Keratinocyte (primary cell): ENCODE results near the gene MAG.

Source experiments
- EZH2 ChIP-seq: IDR thresholded peaks from one replicate; pipeline ENCODE4 v1.6.1; 2012; ENCODE audit warnings: inconsistent platforms, mild to moderate bottlenecking, low read length, moderate library complexity
- TF ChIP-seq, protein P1 (sequence below), 3 experiments: IDR thresholded peaks in 1 of 3; conservative IDR thresholded peaks in 1 of 3; optimal IDR thresholded peaks in 1 of 3; 2 replicates in 2 of 3; 3 replicates in 1 of 3; pipeline versions ENCODE3 to v1.5.1; 2011; ENCODE audit warnings: low read length in 3 of 3, mild to moderate bottlenecking in 3 of 3, moderate library complexity in 2 of 3, control low read depth in 1 of 3, inconsistent platforms in 1 of 3; ENCODE audit not compliant: insufficient read depth in 2 of 3; ENCODE audit errors: extremely low read depth in 1 of 3

DNA sequence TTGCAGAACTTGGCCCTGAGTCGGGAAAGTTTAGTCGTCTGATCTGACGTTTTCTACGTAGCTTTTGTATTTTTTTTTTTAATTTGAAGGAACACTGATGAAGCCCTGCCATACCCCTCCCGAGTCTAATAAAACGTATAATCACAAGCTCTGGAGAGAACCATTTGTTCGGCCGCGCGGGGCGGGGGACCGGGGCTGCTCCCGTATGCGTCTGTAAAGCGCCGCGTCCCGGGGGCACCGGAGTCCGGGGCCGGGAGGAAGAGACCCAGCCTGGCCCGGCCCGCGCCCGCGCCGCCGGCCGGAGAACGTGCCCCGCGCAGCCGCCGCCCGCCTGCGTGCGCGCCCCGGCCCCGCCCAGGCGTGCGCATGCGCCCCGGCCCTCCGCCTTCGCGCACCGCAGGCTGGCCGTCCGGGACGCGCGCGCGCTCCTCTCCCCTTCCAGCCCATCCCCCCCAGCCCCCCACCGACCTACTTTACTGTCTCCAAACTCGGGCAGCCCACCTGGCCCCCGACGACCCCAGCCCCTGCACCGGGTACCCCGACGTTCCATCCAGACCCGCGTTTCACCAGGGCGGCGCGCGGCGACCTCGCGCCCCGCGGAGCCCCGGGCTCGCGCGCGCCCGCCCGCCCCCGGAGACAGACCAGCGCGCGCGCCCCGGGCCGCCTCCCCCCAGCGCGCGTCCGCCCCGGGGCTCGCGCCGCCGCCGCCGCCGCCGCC is 24.0 kb upstream of the MAG start:
- no peak for TF ChIP-seq EZH2
- TF ChIP-seq, protein P1, sequence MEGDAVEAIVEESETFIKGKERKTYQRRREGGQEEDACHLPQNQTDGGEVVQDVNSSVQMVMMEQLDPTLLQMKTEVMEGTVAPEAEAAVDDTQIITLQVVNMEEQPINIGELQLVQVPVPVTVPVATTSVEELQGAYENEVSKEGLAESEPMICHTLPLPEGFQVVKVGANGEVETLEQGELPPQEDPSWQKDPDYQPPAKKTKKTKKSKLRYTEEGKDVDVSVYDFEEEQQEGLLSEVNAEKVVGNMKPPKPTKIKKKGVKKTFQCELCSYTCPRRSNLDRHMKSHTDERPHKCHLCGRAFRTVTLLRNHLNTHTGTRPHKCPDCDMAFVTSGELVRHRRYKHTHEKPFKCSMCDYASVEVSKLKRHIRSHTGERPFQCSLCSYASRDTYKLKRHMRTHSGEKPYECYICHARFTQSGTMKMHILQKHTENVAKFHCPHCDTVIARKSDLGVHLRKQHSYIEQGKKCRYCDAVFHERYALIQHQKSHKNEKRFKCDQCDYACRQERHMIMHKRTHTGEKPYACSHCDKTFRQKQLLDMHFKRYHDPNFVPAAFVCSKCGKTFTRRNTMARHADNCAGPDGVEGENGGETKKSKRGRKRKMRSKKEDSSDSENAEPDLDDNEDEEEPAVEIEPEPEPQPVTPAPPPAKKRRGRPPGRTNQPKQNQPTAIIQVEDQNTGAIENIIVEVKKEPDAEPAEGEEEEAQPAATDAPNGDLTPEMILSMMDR (optimal IDR thresholded peaks at IDR 0.05 in 1 of 3, IDR thresholded peaks at IDR 0.05 in 1 of 3, conservative IDR thresholded peaks at IDR 0.05 in 1 of 3; ENCODE audit: extremely low read depth in 1 of 3, insufficient read depth in 2 of 3, low read length in 3 of 3): no peak
